IMR-90 (cell line): Measurements from ENCODE around the gene APPL2. TPM values are rescaled to one million over a fixed set of nuclear protein-coding genes. Genes with fewer than 3 reads are reported as not detected.

Experiments used
- ATAC-seq: fragments of 200-7000 bp; cut with Tn5 transposase; 2 replicates; pipeline ENCODE4 v1.9.1; 2020; ENCODE audit warnings: low read depth, mild to moderate bottlenecking, moderate library complexity
- BruUV-seq: library from RNA; stranded (reverse); fragments of 400-500 nt; replicated peaks from 2 replicates; lab custom pipeline; 2021; lab: Mats Ljungman, UMichigan
- CTCF ChIA-PET: fragments of 300-600 bp; formaldehyde crosslinking; extraction: SDS; loops from one replicate; lab custom pipeline; 2021; ENCODE audit warnings: antibody characterized with exemption; lab: Yijun Ruan, JAX
- POLR2A ChIA-PET: fragments of 300-600 bp; sonication (Branson Sonifier 250); formaldehyde crosslinking; loops from one replicate; lab custom pipeline; 2022; ENCODE audit warnings: antibody characterized with exemption; ENCODE audit not compliant: unreplicated experiment; lab: Charles Lee
- DNase-seq: peaks from one replicate; pipeline ENCODE4 v3.0.0; 2013
- H2AFZ ChIP-seq: replicated peaks from 2 replicates; pipeline ENCODE3; 2013; ENCODE audit warnings: low read length, mild to moderate bottlenecking; ENCODE audit not compliant: poor library complexity
- H2AK5ac ChIP-seq: 2 replicates; pipeline ENCODE4 v1.6.1; 2013; ENCODE audit warnings: low read depth, low read length, inconsistent platforms
- H2AK9ac ChIP-seq: replicated peaks from 2 replicates; pipeline ENCODE3; 2013; ENCODE audit warnings: mild to moderate bottlenecking, low read depth, low read length, moderate library complexity; ENCODE audit not compliant: poor library complexity
- H2BK120ac ChIP-seq: 2 replicates; pipeline ENCODE4 v1.6.1; 2013; ENCODE audit warnings: low read depth, low read length, inconsistent platforms
- H2BK15ac ChIP-seq: 3 replicates; pipeline ENCODE4 v1.6.1; 2013; ENCODE audit warnings: low read depth, low read length, inconsistent platforms
- H2BK20ac ChIP-seq: 2 replicates; pipeline ENCODE4 v1.6.1; 2013; ENCODE audit warnings: low read depth, mild to moderate bottlenecking, inconsistent platforms, low read length, moderate library complexity
- H2BK5ac ChIP-seq: 2 replicates; pipeline ENCODE4 v1.6.1; 2013; ENCODE audit warnings: mild to moderate bottlenecking, low read depth, low read length, inconsistent platforms; ENCODE audit not compliant: poor library complexity, severe bottlenecking
- H3K14ac ChIP-seq: replicated peaks from 2 replicates; pipeline ENCODE4 v1.6.1; 2013; ENCODE audit warnings: low read depth, low read length, inconsistent platforms
- H3K18ac ChIP-seq: 2 replicates; pipeline ENCODE4 v1.6.1; 2013; ENCODE audit warnings: low read depth, low read length, control low read depth
- H3K23ac ChIP-seq: 2 replicates; pipeline ENCODE4 v1.6.1; 2013; ENCODE audit warnings: low read depth, low read length, inconsistent platforms
- H3K27ac ChIP-seq: 2 replicates; pipeline ENCODE4 v1.5.1; 2013; ENCODE audit warnings: mild to moderate bottlenecking, control low read depth, low read length; ENCODE audit not compliant: insufficient read depth
- H3K27me3 ChIP-seq: 2 replicates; pipeline ENCODE4 v1.6.1; 2013; ENCODE audit warnings: low read length; ENCODE audit not compliant: control insufficient read depth, insufficient read depth
- H3K36me3 ChIP-seq: 2 replicates; pipeline ENCODE4 v1.6.1; 2013; ENCODE audit warnings: low read length, mixed read lengths; ENCODE audit not compliant: control insufficient read depth, insufficient read depth
- H3K4ac ChIP-seq: 2 replicates; pipeline ENCODE4 v1.6.1; 2013; ENCODE audit warnings: low read depth, low read length, inconsistent platforms
- H3K4me1 ChIP-seq: 2 replicates; pipeline ENCODE4 v1.6.1; 2013; ENCODE audit warnings: low read length, mixed read lengths; ENCODE audit not compliant: control insufficient read depth, insufficient read depth
- H3K4me2 ChIP-seq: 2 replicates; pipeline ENCODE4 v1.6.1; 2013; ENCODE audit warnings: low read depth, mild to moderate bottlenecking, control low read depth, low read length, moderate library complexity
- H3K4me3 ChIP-seq: 2 replicates; pipeline ENCODE4 v1.5.1; 2013; ENCODE audit warnings: low read depth, mild to moderate bottlenecking, control low read depth, low read length, moderate library complexity; ENCODE audit not compliant: insufficient read depth
- H3K56ac ChIP-seq: 2 replicates; pipeline ENCODE4 v1.6.1; 2013; ENCODE audit warnings: low read length, inconsistent platforms; ENCODE audit not compliant: insufficient read depth; ENCODE audit errors: extremely low read depth
- H3K79me1 ChIP-seq, 2 experiments: 2 replicates each; pipeline ENCODE4 v1.6.1; 2013; ENCODE audit warnings: low read length in 2 of 2, inconsistent platforms in 1 of 2, low read depth in 1 of 2
- H3K9ac ChIP-seq: 2 replicates; pipeline ENCODE4 v1.6.1; 2013; ENCODE audit warnings: low read depth, low read length, control low read depth
- H3K9me1 ChIP-seq: 2 replicates; pipeline ENCODE4 v1.6.1; 2013; ENCODE audit warnings: low read length, inconsistent platforms; ENCODE audit not compliant: insufficient read depth
- H3K9me3 ChIP-seq: 2 replicates; pipeline ENCODE4 v1.6.1; 2013; ENCODE audit warnings: low read length; ENCODE audit not compliant: control insufficient read depth, insufficient read depth
- H4K20me1 ChIP-seq: 2 replicates; pipeline ENCODE4 v1.6.1; 2013; ENCODE audit warnings: low read length, inconsistent platforms; ENCODE audit not compliant: insufficient read depth
- H4K5ac ChIP-seq: 2 replicates; pipeline ENCODE4 v1.6.1; 2013; ENCODE audit warnings: mild to moderate bottlenecking, low read depth, low read length, control low read depth
- H4K8ac ChIP-seq, 2 experiments: 2 replicates each; pipeline ENCODE4 v1.6.1; 2013; ENCODE audit warnings: low read depth in 2 of 2, low read length in 2 of 2, control low read depth in 1 of 2, inconsistent platforms in 1 of 2
- H4K91ac ChIP-seq: 2 replicates; pipeline ENCODE4 v1.6.1; 2013; ENCODE audit warnings: low read depth, low read length, inconsistent platforms; ENCODE audit not compliant: insufficient read depth
- BHLHE40 ChIP-seq: fragments of 150-350 bp; IDR thresholded peaks from 2 replicates; pipeline ENCODE4 v1.6.1; 2016; ENCODE audit warnings: mild to moderate bottlenecking, low read depth, low read length
- MAFK ChIP-seq: IDR thresholded peaks from 2 replicates; pipeline ENCODE4 v1.6.1; 2012; ENCODE audit warnings: low read depth, low read length, improper control_type of control experiment
- MAZ ChIP-seq: IDR thresholded peaks from 2 replicates; pipeline ENCODE4 v1.6.1; 2012; ENCODE audit warnings: low read depth, mild to moderate bottlenecking, low read length, improper control_type of control experiment, moderate library complexity, borderline replicate concordance
- MXI1 ChIP-seq: IDR thresholded peaks from 2 replicates; pipeline ENCODE4 v1.6.1; 2012; ENCODE audit warnings: low read depth, mild to moderate bottlenecking, low read length, moderate library complexity, borderline replicate concordance
- WGBS, 2 experiments: methylation state at CpG; one replicate each; pipeline versions ENCODE4 v1.1.5 to v1.1.7; 2013; ENCODE audit warnings: missing lambda C conversion rate in 2 of 2; ENCODE audit not compliant: insufficient read length in 1 of 2; ENCODE audit errors: extremely low coverage in 2 of 2; 5-methylcytosine and 5-hydroxymethylcytosine counted together
- dilution Hi-C: fragments of 300-500 bp; cut with HindIII; formaldehyde crosslinking; loops from one replicate; pipeline ENCODE4 v1.14.3; 2018; ENCODE audit warnings: low sequenced_read_pairs; ENCODE audit not compliant: unreplicated experiment
- in situ Hi-C: fragments of 300-500 bp; cut with MboI; formaldehyde crosslinking; loops from 3 replicates; pipeline ENCODE4 v1.14.3; 2019; ENCODE audit warnings: low sequenced_read_pairs, inconsistent platforms, mixed read lengths
- intact Hi-C: fragments of 100-400 bp; cut with micrococcal nuclease; formaldehyde crosslinking; loops from 2 replicates; pipeline ENCODE4 v1.10.0; 2022
- polyA plus RNA-seq, 3 experiments: library from polyadenylated mRNA; depleted of rRNA; stranded (reverse); fragments of >200 nt; gene quantifications; 2 replicates each; pipeline ENCODE4 v1.2.3, GENCODE V29; 2012; ENCODE audit warnings: low replicate concordance in 1 of 3
- total RNA-seq: library from RNA; depleted of rRNA; stranded (reverse); fragments of >200 nt; gene quantifications from 2 replicates; pipeline ENCODE4 v1.2.3, GENCODE V29; 2012

The APPL2 gene
- total and polyA plus RNA-seq, 2 of the 4 experiments (the other 2 are of a cell fraction): 42.3 to 65.8 TPM

- TF ChIP-seq BHLHE40: no peak
Observed at GRCh38 chr12:105171691-105172436, 64.1 kb downstream of the APPL2 start (continued).

- Histone ChIP-seq H4K91ac (no peak overlapping the region), H3K4me3 (no peak overlapping the region), H2BK20ac (no peak overlapping the region), H3K4me1 (peaks cover 4% of the 10 kb centered on the region), H3K9me1 (peaks cover 5% of the 10 kb centered on the region; the same call in 1 of the 2 replicates), H3K56ac (no peak overlapping the region), H3K9me3 (no peaks in the 10 kb centered on the region), H3K18ac (no peak overlapping the region), H2AK9ac (no peak overlapping the region), H2BK5ac (no peak overlapping the region), H4K20me1 (no peaks in the 10 kb centered on the region; the same call in 1 of the 2 replicates), H3K4me2 (no peak overlapping the region), H2BK15ac (no peak overlapping the region), H3K79me1 (peaks cover 0 to 10% of the 10 kb centered on the region in 2 experiments; a peak in 2 of 4 replicates), H2AK5ac (no peak overlapping the region), H3K36me3 (peaks cover 19% of the 10 kb centered on the region), H3K27ac (no peak overlapping the region), H3K9ac (no peak overlapping the region), H3K14ac (no peak overlapping the region), H4K5ac (no peak overlapping the region), H2AFZ (no peak overlapping the region), H4K8ac (no peak overlapping the region), H3K4ac (no peak overlapping the region), H2BK120ac (no peak overlapping the region), H3K23ac (no peak overlapping the region), H3K27me3 (no peaks in the 10 kb centered on the region)
- dilution Hi-C loops: no loop called here
- no CpG with 5 or more reads among the region's 3 CpGs for WGBS, 2 experiments
- no peak for DNase-seq
- no peak for TF ChIP-seq MAZ
- TF ChIP-seq MXI1: no peak
- peak; percentile 97 for TF ChIP-seq MAFK
- BruUV-seq: no TSS peak
- intact Hi-C loops: no loop called here
- ATAC-seq: no peak
- in situ Hi-C loops: no loop called here
- POLR2A ChIA-PET: no interaction called here
- CTCF ChIA-PET: no interaction called here
Observed at GRCh38 chr12:105170139-105170538, 65.8 kb downstream of the APPL2 start.
